Fibroblast of upper back skin (primary cell): ENCODE measurements around the gene RRP8.

Experiments
- DNase-seq: peaks from one replicate; pipeline ENCODE4 v3.0.0-alpha.2; 2013

The RRP8 gene

DNA sequence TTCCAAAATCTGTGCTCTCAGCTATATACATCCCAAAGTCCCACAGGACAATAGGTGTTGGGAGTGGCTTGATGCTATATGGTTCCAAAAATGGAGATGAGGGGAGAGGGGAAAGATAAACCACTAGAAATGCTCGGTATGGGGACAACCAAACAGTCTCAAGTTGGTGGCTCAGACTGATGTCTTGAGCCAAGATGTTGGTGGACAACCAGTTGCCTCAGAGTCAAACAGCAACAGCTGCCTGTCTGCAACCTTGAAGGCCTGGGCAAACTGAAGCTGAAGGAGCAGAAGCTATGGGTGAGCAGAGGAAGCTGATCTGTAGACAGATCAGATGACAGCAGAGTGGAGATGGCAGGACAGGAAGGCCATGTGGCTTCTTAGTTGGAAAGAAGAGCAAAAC is 4.0 kb downstream of the RRP8 start:
- no peak for DNase-seq

DNA sequence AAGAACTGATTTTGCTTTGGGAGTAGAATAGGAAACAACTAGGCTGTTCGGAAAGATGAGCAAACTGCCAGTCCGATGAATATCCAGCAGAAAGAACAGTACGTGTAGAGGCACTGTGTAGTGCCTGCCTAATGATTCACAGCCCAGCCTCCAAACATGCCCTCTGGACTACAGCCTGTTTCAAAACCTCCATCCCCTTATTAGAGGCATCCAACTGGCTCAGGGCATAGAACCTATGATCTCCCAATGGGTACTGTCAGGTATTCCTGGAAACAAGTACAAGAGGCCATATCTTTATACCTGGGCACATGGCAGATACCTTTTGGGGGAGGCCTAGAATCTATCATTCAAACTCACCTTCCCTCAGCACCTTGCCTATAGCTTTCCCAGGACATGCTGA is 4.9 kb downstream of the RRP8 start:
- DNase-seq = no peak

DNA sequence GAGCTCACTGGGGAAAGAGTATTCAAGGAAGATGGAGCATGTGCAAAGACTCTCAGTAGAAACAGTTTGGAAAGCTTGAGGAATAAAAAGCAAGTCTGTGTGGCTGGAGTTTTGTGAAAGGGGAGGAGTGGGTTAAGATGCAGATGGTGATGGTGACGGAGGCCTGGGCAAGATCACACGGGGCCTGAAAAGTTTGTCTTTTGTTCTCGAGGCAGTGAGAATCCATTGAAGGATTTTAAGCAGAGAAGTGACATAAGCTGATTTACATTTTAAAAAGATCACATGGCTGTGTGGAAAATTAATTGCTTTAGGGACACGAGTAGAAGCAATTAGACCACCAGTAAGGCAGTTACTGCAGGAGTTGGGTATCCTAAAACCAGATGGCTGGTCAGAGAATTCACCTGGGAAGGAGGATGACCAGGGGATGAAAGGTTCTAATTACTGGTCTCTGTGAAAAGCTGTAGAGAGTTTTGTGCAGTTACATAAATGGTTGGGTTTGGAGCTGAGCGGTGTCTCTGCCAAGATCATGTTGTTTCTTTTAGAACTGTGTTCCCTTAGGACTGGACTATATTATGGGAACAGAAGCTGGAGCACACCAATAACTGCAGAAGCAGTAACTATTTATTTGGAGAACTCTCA is 7.1 kb downstream of the RRP8 start:
- no peak for DNase-seq

DNA sequence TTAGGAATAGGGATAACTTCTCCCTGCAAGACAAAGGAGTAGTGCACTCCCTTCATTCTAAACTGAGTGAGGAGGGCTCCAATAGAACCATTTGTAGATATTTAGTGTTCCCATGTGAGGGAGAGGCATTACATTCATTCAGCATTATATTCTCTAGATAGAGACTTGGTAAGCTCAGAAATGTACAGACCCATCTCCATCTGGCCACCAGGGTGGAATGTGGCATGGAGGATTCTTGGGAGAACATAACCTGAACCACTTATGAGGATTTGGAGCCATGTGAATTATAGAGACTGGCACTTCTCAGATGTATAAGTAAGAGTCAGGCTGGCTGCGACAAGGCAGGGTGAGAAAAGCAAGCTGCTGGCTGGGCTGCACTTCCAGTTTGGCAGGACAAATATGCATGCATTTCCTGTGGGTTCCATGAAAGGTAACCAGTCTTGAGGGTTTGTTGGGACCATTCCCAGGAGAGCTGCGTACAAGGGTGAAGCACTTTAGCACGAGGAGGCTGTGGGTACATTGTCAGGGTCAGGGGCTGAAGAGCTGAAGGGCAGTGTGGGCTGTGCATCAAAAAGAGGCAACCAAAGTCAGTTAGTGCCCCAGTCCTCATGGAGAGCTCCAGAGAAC is 9.2 kb downstream of the RRP8 start:
- no peak for DNase-seq

DNA sequence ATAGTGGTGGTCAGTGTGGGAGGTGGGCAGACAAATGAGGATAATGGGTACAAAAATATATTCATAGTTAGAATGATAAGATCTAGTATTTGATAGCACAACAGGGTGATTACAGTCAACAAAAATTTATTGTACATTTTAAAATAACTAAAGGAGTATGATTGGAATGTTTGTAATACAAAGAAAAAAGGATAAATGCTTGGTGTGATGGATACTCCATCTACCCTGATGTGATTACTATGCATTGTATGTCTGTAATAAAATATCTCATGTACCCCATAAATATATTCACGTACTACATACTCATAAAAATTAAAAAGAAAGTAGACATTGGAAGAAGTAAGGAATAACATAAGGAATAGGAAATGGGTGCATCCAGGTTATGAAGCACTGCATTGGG is 15.4 kb downstream of the RRP8 start:
- no peak for DNase-seq

DNA sequence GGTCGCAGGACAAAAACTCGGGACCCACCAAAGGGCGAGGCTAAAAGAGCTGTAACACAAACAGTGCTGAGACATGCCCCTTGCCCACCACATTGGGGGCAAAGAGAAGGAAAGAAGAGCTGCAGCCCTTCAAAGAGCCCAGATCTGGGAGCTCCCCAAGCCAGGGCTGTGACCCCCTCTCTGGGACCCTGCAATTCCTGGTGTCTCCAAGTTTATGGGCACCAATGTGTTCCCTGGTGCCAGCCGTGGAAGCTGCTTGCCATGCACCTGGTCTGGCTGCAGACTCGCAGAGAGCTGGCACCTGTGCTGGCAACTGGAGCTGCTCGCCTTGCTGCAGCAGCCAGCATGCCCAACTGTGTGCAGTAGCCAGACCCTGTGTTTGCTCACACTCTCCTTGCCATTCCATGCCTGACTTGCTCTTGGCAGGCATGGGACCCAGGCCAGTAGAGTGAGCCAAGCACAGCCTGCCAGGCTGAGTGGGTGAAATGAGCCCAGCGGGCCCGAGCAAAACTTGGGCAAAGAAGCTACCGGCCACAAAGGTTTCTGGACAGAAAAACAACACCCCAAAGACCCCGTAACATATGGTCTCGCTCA is 16.0 kb downstream of the RRP8 start:
- no peak for DNase-seq

DNA sequence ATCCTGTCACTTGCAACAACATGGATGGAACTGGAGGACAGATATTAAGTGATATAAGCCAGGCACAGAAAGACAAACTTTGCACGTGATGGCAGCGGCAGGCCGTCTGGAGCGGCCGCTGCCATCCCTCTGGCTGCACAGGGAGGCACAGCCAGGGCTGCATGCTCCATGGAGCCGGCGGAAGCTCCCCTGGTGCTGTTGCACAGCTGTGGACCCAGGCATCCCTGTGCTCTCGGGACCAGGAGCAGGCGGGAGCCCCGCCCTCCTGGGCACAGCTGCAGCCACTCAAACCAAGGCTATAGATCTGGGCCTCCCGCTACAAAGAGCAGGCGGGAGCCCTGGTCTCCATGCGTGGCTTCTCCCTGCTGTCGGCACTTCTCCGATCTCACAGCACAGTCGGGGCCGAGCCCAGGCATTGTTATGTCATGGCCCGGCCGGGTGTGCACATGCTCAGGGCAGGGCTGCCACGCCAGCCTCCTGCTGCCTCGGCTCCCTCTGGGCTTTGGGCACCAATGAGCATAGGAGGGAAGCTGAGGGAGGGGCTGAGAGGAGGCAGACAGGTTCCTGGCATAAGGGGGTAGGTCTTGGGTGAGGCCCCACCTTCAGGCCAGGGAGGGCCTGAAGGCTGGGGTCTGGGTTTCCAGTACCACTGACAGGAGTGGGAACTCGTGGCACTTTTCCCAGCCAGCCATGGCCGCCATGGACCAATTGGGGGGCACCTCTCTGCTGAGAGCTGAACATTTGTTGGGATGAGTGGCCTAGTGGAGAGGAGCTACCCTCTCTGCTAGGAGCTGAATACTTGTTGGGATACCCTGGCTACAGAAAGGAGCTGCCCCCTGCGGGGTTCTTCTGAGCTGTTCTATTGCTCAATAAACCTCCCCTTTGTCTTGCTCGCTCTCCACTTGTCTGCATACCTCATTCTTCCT is 16.7 kb downstream of the RRP8 start:
- DNase-seq = no peak

DNA sequence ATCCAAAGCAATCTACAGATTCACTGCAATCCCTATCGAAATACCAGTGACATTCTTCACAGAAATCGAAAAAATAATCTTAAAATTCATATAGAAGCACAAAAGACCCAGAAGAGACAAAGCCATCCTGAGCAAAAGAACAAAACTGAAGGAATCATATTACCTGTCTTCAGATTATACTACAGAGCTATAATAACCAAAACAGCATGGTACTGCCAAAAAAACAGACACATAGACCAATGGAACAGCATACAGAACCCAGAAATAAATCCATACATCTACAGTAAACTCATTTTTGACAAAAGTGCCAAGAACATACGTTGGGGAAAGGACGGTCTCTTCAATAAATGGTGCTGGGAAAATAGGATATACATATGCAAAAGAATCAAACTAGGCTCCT is 18.9 kb downstream of the RRP8 start:
- no peak for DNase-seq

DNA sequence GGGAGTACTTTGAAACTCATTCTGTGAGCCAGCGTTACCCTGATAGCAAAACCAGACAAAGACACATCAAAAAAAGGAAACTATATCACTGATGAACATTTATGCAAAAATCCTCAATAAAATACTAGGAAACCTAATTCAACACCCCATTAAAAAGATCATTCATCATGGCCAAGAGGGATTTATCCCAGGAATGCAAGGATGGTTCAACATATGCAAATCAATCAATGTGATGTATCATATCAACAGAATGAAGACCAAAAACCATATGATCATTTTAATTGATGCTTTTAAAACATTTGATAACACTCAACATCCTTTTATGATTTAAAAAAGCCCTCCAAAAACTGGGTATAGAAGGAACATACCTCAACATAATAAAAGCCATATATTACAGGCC is 19.8 kb downstream of the RRP8 start:
- DNase-seq = no peak

DNA sequence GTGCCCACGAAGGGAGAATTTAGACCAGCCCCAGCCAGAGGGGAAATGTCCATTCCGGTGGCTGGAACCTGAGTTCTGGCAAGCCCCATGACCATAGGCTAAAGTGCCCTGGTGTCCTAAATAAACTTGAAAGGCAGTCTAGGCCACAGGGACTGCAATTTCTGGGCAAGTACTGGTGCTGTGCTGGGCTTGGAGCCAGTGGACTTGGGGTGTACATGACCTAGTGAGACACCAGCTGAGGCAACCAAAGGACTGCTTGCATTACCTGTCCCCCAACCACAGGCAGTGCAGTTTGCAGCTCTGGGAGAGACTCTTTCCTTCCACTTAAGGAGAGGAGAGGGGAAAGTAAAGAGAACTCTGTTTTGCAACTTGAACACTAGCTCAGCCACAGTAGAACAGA is 23.7 kb downstream of the RRP8 start:
- DNase-seq = no peak

DNA sequence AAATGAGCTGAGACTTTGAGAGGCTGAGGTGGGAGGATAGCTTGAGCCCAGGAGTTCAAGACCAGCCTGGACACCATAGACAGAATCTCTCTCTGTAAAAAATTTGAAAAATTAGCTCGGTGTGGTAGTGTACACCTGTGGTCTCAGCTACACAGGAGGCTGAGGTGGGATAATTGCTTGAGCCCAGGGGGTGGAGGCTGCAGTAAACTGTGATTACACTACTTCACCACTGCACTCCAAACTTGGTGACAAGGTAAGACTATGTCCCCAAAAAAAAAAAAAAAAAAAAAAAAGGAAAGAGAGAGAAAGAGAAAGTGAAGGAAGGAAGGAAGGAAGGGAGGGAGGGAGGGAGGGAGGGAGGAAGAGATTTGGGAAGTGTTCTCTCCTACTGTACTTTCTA is 25.3 kb downstream of the RRP8 start:
- no peak for DNase-seq

DNA sequence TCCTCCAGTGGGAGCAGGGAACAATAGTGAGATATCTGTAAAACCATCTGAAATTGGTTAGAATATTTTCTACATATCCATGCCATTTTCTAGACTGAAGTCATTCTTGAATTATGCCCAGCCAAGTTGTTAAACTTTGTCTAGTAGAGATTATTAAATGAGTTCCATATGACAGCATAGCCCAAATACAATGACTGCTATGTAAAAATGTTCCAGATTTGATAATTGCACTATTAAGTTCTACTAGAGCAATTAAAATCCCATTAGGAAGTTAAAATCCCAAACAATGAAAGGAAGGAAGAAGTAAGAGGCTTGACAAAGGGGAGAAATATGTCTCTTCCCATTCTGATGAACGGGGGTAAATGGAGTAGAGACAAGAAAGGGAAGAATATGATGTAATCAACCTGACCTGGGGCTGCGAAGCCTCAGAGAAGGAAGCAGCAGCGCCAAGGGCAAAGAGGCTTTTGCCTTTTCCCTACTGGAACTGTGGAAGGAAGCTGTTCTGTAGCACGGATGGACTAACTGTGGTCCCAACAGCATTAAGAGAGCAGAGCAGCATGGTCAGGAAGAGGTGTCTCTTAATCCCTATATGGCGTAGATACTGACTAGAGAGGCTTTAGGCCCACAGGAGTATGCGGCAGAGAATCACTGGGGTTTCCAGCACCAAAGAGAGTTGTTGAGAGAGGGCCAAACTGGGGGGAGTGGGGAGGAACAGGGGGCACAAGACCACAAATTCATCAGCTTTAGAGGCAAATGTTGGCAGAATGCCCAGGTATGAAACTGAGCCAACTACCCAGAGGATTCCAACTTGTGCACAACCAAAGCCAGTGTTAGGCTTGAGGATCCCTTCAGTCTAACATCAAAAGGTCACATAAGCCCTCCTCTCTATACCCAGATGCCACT is 26.7 kb downstream of the RRP8 start:
- peak; percentile 85 for DNase-seq

DNA sequence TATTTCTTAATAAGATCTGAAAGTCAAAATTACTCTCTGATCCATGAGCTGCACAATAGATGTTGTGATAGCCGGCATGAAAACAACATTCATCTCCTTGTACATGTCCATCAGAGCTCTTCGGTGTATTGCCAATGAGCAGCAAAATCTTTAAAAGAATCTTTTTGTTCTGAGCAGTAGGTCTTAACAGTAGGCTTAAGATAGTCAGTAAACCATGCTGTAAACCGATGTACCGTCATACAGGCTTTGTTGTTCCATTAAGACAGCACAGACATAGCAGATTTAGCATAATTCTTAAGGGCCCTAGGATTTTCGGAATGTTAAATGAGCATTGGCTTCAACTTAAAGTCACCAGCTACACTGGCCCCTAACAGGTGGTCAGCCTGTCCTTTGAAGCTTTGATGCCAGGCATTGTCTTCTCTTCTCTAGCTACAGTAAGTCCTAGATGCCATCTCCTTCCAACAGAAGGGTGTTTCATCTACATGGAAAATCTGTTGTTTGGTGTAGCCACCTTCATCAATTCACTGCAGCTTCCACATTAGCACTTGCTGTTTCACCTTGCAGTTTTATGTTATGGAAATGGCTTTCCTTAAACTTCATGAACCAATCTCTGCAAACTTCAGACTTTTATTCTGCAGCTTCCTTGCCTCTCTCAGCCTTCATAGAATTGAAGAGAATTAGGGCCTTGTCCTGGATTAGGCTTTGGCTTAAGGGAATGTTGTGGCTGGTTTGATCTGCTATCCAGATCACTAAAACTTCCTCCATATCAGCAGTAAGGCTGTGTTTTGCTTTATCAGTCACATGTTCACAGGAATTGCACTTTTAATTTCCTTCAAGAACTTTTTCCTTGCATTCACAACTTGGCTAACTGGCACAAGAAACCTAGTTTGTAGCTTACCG is 28.4 kb downstream of the RRP8 start:
- DNase-seq = no peak

DNA sequence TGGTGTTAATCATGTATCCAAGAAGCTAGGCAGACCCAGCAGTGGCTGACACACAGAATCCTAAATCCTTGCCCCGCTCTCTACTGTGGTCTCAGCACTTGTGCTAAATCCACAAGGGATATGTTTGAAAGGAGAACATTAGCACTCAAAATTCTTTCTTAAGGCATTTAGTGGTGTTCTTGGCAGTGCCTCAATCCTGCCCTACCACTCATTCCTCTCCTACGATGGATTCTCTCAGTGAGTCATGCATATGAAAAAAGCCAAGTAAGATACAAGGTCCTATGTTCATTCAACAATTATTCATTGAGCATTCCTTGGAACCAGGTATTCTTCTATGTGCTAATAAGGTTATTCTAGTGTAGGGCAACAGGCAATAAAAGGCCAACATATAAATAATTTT is 31.2 kb downstream of the RRP8 start:
- peak; percentile 91 for DNase-seq

DNA sequence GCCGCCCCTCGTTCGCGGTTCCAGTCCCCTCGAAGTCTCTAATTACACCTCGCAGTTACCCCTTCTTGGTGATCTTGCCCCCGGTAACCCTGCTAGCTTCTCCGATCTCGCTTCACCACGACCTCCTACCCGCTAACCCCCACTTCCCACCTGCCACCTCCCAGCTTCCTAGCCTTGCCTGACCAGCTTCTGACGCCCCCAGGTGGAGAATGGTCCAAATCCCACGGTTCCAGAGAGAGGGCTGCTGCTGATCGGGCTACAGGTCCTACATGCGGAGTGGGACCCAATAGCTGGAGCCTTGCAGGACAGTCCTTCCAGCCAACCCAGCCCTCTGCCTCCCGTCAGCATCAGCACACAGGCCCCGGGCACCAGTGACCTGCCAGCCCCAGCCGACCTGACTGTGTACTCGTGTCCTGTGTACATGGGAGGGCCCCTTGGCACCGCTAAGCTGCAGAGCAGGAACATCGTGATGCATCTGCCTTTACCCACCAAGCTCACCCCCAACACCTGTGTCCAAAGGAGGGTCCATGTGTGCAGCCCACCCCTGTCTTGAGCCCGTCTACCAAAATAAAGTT is 31.9 kb downstream of the RRP8 start:
- DNase-seq = no peak

DNA sequence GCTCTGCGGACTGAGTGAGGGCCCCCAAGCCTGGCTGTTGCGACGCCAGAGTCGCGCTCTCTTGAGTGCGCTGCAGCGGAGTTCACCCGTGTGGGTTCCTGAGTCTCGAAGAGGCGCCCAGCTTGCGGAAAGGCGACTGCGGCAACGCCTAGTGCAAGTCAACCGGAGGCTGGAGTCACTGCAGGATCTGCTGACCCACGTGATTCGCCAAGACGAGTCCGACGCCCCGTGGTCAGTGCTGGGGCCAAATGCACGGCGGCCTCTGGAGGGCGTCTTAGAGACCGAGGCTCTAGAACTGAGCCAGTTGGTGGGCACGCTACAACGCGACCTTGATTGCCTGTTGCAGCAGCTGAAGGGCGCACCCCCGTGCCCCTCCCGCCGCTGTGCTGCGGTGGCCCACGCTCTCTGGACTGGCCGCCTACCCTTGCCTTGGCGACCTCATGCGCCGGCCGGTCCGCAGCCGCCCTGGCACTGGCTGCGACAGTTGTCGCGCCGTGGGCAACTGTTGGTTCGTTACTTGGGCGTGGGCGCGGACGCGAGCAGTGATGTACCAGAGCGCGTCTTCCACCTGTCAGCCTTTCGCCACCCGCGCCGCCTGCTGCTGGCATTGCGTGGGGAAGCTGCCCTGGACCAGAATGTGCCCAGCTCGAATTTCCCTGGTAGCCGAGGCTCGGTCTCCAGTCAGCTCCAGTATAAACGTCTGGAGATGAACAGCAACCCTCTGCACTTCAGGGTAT is 32.6 kb downstream of the RRP8 start:
- DNase-seq = no peak

DNA sequence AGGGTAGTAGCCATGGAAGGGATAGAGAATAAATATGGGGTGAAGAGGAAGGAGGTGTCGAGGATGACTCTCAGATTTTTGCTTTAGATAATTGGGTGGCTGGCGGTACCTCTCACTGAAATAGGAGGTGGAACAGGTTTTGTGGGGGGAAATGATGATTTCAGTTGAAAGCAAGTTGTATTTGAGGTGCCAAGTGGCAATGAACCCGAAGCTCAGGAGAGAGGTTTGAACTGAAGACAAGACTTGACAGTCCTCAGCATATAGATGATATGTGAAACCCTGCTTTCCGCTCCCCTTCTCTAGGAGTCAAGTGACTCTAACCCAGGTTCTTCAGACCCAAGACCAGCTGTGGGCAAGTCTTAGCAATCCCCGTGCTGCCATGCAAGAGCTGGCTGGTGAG is 33.7 kb downstream of the RRP8 start:
- DNase-seq = no peak

DNA sequence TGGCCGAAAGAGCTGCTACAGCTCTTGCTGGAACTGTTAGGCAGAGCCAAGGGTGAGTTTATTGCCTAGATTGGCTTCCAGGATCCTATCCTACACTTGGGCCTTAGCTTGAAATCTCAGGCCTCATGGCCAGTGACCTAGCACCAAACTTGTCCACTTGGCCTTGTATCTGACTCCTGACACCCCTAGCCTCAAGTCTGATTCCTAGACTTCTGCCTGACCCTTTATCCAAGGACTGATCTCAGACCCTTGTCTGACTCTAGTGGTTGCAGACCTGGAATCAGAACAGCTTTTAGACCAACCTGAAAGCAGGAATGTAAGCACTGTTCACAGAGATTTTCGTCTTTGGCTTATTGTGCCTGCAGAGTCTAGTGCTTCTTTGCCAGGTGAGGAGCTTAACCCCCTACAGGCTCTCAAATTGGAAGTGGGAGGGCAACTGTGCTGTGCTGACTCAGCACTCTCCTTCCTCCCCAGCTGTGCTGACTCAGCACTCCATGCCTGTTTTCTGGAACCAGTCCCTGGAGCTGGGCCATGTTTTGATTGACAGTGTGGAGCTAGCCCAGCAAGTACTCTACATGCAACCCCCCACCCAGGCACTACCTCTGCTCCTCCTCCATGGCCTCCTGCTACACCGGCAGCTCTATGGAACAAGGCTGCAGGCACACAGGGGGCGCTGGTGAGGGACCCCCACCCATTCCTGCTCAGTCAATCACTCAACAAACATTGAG is 35.1 kb downstream of the RRP8 start:
- peak; percentile 94 for DNase-seq

DNA sequence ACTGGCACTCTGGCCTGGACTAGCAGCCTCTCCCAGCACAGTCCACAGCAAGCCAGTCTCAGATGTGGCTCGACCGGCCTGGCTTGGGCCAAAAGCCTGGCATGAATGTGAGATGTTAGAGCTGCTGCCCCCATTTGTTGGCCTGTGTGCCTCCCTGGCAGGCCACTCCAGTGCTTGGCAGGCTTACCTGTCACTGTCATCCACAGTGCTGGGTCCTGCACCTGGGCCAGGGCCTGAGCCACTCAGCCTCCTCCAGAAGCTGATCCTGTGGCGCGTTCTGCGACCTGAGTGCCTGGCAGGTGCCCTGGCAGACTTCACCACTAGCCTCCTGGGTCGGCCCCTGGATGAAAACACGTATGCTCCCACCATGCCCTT is 36.1 kb downstream of the RRP8 start:
- DNase-seq = no peak
